NCI-H345 (cell line): ENCODE results near the gene SYNGR2.

Experiments
- DNase-seq: peaks from one replicate; lab custom pipeline; 2025; lab: John Stamatoyannopoulos, UW

The SYNGR2 gene

GRCh38 chr17:78204387-78205123 is 36.2 kb downstream of the SYNGR2 start:
- DNase-seq: no peak

- DNase-seq: no peak
Observed at GRCh38 chr17:78205124-78205775, 36.9 kb downstream of the SYNGR2 start.

GRCh38 chr17:78206298-78206697 is 37.9 kb downstream of the SYNGR2 start:
- no peak for DNase-seq

GRCh38 chr17:78208486-78208885 is 40.1 kb downstream of the SYNGR2 start:
- no peak for DNase-seq

GRCh38 chr17:78210111-78210510 is 41.7 kb downstream of the SYNGR2 start:
- DNase-seq: no peak

GRCh38 chr17:78211032-78211431 is 42.7 kb downstream of the SYNGR2 start:
- no peak for DNase-seq

GRCh38 chr17:78214016-78214705 is 45.8 kb downstream of the SYNGR2 start, which contains the start of gene BIRC5:
Gene BIRC5, plus strand, starts transcription at chr17:78214253. Its CDS starts 64 bp downstream, at chr17:78214317.
- peak; percentile 96 for DNase-seq

GRCh38 chr17:78214706-78215061 is 46.3 kb downstream of the SYNGR2 start:
- no peak for DNase-seq

GRCh38 chr17:78219396-78220150 is 51.2 kb downstream of the SYNGR2 start:
- no peak for DNase-seq
